Right ventricle myocardium superior (tissue), 1 donor: ENCODE results near the gene PLD1. TPM values are rescaled to one million over a fixed set of nuclear protein-coding genes. Genes with fewer than 3 reads are reported as not detected.
"Not testable (repeated sequence)": the region's sequence is repeated elsewhere in the genome, so short reads cannot be mapped to it uniquely, and the experiment has no call there.

Experiments used
- ATAC-seq: fragments of 200-7000 bp; cut with Tn5 transposase; one replicate; pipeline ENCODE4 v1.9.1; 2020; ENCODE audit warnings: mild to moderate bottlenecking; ENCODE audit not compliant: poor library complexity
- DNase-seq: peaks from one replicate; pipeline ENCODE4 v3.0.0-alpha.2; 2020
- intact Hi-C: fragments of 100-400 bp; cut with DNase I; formaldehyde crosslinking; loops from one replicate; pipeline ENCODE4 v1.11.2; 2022
- total RNA-seq: library from RNA; stranded (reverse); fragmentation: NEBNext Ultra II Directional; extraction: Animal tissue kit (Norgen Biotek cat#: 25700); gene quantifications from one replicate; pipeline ENCODE4 v1.2.1, GENCODE V29; 2021
- donor health status: DM: no; HTN: yes; CAD: no; lungs with severe emphysema.

PLD1 gene
- total RNA-seq, 1 donor from 2014 or later: 64.3 TPM

DNA sequence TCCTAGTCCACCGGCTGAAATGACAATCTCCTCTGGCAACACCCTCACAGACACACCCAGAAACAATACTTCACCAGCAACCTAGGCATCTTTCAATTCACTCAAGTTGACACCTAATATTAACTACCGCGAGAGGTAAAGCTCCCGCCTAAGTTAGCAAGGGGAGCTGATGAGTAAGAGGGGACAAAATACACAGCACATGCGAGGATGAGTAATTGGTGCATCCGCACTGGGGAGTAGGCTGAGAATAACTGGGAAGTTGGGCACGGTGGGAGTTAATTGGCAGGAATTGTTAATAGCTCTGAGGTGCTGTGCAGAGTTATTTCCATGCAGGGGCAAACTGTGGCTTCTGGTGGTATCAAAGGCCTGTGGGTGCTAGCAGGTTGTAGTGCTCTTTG, 14.5 kb upstream of the PLD1 start:
- no peak for ATAC-seq
- intact Hi-C loops: no loop called here

DNA sequence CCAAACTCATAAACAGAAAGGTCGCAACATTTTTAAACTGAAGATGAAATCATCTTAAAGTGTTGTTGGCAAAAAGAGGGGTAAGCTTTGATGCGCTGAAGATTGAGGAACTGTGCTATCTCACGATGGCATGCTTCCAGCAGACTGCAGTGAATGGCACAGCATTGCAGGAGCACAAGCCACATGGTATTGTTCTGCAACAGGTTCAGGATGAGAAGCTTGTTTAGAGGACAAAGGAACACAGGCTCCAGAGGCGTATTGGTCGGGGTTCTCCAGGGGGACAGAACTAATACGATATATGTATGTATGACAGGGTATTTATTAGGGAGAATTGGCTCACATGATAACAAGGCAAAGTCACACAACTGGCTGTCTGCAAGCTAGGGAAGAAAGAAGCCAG, 13.8 kb upstream of the PLD1 start:
- ATAC-seq (no peak), DNase-seq (no peak)
- intact Hi-C loops: no loop called here

More for the DNA sequence above, 14.5 kb upstream of the PLD1 start:
- no peak for DNase-seq

DNA sequence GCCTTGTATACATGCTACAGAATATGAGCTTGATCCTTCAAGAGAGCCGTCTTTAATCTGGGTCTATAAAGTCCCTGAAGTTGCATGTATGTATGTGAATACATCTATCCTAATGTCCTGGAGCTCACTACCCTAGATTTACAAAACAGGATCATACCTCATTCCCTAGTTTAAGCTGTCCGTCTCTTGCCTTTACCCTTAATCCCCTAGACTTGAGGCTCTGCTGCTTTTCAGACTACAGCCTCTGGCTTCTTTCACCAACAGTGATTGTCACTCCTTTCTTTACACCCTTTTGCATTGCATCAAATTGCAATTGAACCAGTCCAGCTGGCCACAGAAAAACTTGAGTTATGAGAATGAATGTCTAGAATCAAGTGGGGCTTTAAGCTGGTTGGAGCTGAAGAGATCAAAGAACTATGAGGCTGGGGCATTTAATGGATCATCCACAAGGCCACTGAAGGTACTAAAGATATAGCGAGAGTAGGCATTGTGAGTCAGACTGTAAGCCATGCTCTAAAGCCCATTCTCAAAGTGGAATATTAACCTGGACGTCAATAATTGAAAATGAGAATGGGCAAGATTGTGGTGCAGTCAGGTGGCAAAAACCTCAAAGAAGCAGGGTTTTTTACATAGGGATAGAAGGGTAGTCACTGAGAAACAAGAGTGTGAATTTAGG, 12.3 kb upstream of the PLD1 start:
- DNase-seq (no peak), ATAC-seq (no peak)
- intact Hi-C loops: no loop called here

DNA sequence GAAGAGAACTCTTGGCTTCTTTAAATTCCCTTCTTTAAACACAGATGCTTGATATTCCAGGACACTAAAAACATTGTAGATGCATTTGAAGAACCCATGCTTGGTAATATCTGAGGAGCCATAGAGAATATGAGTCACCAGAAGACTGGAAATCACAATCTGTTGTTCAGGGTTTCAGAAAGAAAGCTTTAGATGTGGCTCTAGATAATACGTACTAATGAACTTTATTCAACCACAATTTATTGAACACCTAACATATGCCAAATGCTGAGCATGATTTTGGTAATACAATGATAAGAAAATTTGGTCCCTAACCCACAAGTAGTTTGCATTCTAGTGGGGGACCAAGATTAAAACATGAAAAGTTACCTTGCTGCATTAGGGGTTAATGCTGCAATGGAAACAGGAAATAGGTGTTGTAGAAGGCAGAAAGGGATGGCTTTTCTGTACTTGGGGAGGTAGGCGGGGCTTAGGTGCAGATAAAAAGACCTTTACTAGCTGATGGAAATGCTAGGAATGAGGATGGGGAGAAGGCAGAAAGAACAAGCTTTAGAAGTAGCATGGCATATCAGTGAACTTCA, 11.6 kb upstream of the PLD1 start:
- ATAC-seq: no peak
- DNase-seq: no peak
- intact Hi-C loops: no loop called here

DNA sequence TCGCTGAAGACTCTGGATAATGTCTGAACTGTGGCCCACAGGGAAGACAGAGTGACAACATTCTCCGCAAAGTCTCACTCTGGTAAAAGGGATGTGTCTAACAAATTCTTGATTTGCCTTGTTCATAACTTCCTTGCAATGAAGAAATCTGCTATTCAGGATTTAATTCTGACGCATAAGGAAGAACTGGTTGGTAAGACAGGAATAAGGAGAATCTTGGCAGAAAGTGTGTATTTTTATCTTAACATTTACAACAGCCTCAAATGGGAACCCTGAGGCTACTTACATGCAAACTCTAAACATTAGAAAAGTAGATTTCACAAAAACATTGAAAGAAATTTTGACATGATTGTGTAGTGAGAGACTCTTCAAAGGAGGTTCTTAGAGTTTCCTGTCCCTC, 10.8 kb upstream of the PLD1 start:
- intact Hi-C loops: no loop called here
- DNase-seq (no peak), ATAC-seq (no peak)

DNA sequence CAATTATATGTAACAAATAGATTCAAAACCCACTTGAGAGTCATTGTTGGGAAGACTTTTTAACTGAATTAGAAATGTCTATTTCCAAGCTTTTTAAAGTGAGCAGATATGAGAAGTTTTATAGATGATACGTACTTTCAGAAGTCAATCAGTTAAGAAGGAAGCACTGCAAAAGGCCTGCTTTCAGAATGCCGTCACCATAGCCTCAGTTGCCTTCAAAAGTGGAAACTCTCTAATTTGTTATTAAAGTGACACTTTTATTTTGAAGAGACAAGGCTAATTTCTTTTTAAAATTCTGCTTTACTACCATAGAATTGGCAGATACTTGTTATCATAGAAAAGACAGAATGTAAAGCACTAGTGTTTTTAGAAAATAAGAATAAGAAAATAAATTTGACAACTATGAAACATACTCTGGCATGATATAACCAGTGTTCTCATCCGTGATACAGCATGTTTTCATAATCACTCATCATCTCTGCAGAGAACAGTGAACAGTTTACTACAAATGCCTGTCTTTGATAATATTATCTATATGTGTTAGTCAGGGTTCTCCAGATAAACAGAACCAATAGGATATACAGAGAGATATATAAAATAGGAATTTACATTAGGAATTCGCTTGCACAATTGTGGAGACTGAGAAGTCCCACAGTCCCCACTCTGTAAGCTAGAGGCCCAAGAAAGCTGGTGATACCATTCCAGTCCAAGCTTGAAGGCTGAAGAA, 7.0 kb upstream of the PLD1 start:
- no peak for DNase-seq
- ATAC-seq: no peak

DNA sequence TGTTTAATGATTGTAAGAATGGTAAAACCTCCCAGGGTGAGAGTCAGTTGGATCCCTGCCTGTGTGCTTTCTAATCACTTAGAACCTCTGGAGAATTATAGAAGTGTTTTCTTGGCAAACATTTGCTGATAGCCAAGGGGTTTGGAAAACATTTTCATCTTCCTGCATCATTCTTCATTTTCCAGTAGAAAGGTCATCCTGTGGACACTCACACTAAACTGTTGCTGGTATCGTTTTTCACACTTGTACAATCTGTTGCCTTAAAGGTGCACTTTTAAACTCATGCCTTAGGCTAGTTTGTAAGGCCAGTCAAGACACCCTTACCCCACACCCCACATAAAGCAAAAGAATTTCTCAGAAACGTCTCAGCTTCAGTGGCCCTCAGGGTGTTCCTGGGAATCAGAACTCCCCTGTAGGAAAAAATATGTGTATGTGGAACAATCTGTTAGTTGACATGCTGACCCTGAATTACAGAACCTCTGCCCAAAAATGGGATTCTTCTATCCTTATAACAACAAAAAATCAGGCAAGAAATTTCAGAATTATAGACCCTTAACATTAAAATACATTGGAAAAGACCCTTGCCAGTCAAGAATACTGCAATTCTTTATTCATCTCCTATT, 5.8 kb upstream of the PLD1 start:
- intact Hi-C loops: no loop called here
- ATAC-seq: peak; percentile 20

More for the DNA sequence above, 7.0 kb upstream of the PLD1 start:
- intact Hi-C loops: no loop called here

DNA sequence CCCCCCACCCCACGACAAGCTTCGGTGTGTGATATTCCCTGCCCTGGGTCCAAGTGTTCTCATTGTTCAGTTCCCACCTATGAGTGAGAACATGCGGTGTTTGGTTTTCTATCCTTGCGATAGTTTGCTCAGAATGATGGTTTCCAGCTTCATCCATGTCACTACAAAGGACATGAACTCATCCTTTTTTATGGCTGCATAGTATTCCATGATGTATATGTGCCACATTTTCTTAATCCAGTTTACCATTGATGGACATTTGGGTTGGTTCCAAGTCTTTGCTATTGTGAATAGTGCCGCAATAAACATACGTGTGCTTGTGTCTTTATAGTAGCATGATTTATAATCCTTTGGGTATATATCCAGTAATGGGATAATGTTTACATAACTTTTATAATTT, 4.4 kb upstream of the PLD1 start:
- ATAC-seq, intact Hi-C loops: not testable (repeated sequence)

More for the DNA sequence above, 5.8 kb upstream of the PLD1 start:
- no peak for DNase-seq

DNA sequence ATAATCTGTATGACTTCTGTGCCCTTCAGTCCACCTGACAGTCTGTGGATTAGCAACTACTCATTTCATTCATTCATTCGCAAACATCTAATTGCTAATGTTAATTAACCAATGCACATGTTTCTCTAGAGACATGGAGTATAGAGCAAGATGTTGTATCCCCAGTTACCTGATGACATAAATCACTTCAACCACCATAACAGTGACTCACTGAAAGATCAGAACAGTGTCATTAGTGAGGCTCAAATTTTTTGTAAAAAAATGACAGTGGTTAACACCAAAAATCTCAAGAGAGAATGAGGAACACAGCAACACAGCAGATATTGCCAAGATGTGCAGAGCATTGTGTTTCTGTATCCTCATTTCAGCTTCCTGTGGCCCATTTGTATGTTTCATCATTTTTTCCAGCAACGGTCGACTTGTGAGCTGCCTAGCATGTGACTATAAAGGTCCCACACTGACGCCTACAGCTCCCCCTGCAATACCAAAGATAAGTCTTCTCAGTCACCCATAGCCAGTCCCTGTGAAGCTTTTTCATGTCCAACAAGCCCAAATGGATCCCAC, 3.7 kb upstream of the PLD1 start:
- DNase-seq (no peak), ATAC-seq (no peak)
- intact Hi-C loops: no loop called here

More for the DNA sequence above, 4.4 kb upstream of the PLD1 start:
- DNase-seq: not testable (repeated sequence)

DNA sequence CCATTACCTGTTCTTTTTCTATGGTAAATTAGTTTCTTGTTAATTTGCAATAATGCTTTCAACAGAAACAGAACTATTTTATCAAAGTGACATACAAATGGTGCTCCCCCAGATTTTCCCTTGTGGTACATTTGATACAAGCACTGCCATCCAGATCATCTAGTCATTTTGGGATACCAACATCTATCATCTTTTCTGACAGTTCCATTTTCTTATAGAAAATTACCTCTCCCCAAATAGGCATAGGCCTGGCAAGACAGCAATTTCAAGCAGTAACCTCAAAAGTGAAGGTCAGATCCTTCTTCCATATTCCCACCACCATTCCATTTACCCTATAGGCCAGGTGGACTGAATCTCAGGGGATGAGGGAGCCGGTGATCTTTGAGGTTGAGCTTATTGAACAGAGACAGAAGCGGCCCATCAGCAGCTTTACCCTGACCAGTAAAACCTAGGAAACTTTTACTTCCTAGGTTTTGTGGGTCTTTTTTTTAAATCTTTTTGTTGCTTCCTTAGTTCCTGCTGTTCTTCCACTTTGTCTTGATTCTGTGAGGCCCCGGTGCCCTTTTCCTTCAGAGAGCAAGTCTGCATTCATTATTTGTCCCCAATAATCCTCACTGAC, 3.1 kb upstream of the PLD1 start:
- DNase-seq (no peak), ATAC-seq (no peak)
- intact Hi-C loops: no loop called here

DNA sequence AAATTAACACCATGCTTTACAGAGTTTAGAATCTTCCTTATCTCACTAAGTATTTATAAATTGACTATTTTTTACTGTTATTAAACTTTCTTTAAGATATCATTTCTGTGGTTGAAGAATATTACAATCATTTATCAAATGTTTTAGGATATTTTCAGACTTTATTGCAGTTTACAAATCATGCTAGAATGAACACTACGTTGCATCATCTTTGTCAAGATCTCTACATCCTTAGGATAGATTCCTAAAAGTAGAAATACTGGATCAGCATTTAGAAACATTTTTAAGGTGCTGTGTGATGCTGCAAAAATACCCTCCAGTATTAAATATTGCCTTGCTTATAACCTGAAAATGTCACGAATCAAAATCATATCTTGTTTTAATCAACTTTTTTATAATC, 2.5 kb upstream of the PLD1 start:
- ATAC-seq (no peak), DNase-seq (no peak)
- intact Hi-C loops: no loop called here

DNA sequence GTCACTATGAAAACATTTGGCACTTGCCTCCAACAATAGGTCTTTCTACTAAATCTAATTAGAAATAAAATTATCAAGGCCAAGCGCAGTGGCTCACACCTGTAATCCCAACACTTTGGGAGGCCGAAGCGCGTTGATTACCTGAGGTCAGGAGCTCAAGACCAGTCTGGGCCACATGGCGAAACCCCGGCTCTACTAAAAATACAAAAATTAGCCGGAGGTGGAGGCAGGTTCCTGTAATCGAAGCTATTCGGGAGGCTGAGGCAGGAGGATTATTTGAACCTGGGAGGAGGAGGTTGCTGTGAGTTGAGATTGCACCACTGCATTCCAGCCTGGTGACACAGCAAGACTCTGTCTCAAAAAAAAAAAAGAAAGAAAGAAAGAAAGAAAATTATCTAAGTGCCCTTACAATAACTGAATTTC, 1.6 kb upstream of the PLD1 start:
- ATAC-seq (no peak), DNase-seq (no peak)
- intact Hi-C loops: no loop called here

DNA sequence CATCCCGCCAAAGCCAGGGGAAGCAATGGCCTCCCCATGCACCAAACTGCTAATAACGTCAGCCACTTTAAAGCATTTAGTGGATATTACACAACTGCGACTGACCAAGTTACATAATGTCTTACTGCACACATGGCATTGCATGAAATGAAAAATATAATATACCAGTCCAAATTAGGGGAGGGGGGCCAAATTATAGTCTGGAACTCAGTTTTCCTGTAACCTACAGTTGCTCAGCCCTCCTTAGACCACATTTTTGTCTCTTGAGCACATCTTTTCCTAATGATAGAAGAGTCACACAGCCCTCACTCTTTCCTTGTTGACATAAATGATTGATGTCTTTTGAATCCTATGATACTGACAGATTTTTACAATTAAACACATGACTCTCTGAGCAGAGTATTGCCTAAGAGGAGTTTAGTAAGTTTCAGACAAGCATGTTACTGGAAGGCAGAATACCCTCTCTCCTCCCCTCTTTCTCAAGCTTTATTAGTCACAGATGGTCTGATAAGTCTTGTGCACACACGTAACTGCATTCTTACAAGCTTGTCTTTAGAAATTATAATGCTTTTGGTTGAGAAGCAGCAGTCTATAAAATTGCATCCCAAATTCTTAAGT, 1.1 kb upstream of the PLD1 start:
- DNase-seq (no peak), ATAC-seq (peak; percentile 48)
- intact Hi-C loops: no loop called here

DNA sequence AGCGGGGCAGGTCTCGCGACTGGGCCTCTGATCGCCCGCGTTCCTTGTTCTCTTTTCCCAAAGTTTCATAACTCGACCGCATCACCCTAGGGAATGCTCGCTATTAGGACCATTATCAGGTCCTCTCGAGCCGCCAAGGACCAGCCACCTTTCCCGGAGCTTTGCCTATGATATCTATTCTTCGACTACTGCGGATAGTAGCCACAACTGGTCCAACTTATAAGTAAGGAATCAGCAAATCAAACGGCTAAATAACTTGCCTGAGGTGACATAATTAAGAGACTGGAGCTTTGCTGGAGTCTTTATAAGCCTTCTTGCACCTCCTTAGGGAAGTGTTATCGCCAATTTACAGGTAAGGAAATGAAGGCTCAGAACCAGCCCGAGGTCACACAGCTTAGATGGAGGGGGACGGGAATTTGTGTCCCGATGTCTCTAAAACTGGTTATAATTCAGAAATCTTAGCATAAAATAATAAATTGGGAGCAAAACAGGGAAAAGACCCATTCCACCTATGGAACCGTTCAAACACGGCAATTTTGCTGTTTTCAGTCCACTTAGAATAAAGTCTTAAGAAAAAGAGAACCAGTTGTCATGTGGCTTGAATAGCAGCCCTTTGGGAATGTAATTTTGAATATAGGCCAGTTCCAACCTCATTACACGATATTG, 479 bp upstream of the PLD1 start:
- no peak for ATAC-seq
- no peak for DNase-seq
- intact Hi-C loops: no loop called here

DNA sequence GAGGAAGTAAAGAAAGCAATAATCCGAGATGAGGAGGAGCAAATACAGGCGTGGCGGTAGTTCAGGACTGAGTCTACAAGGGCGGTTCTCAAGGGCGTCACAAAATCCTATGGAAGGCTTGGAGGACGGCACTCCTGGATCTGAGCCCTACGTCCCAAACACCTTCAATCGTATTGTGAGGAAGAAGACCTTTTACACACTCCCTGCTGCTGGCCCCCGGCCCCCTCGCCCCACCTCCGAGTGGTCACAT, 747 bp downstream of the PLD1 start:
- ATAC-seq (peak; percentile 26), DNase-seq (no peak)
- intact Hi-C loops: no loop called here

DNA sequence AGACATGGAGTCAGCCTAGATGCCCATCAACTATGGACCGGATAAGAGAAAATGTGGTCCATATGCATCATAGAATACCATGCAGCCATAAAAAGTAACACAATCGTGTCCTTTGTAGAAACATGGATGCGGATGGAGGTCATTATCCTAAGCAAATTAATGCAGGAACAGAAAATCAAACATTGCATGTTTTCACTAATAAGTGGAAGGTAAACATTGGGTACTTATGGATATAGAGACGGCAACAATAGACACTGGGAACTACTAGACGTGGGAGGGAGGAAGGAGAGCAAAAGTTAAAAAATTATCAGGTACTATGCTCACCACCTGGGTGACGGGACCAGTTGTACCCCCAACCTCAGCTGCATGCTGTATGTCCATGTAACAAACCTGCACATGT, 2.5 kb downstream of the PLD1 start:
- DNase-seq (no peak), ATAC-seq (no peak)
- intact Hi-C loops: no loop called here

DNA sequence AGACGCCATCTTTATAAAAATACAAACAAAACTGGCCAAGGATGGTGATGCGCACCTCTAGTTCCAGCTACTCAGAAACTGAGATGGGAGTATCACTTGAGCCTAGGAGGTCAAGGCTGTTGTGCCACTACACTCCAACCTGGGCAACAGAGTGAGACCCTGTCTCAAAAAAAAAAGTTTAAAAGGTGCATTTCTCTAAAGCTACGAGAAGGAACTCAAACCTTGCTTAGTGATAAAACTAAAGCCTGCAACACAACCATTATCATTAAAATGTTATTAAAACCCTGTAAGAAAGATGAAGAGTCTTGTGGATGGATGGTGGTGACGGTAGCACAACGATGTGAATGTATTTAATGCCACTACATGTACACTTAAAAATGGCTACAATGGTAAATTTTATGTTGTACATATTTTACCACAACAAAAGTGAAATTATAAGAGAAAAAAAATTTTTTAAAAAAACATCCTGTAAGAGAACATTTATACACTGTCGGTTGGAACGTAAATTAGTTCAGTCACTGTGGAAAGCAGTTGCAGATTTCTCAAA, 3.1 kb downstream of the PLD1 start:
- intact Hi-C loops: no loop called here
- ATAC-seq (no peak), DNase-seq (no peak)
